Liver (tissue), 9 donors: ENCODE results near the gene JAG2. TPM values are rescaled to one million over a fixed set of nuclear protein-coding genes. Genes with fewer than 3 reads are reported as not detected.

Source experiments
- DNase-seq: peaks from one replicate; pipeline ENCODE4 v3.0.0-alpha.2; 2017; ENCODE audit warnings: low spot score
- H3K27ac ChIP-seq, 2 donors: one replicate each; pipeline ENCODE4 v1.7.0; 2013; ENCODE audit warnings: inconsistent platforms in 2 of 2, low read length in 2 of 2, control low read depth in 1 of 2, low read depth in 1 of 2, mild to moderate bottlenecking in 1 of 2
- H3K27me3 ChIP-seq, 4 donors: one replicate each; pipeline versions ENCODE4 v1.6.1 to v1.7.0; 2013; ENCODE audit warnings: low read length in 3 of 4, inconsistent platforms in 1 of 4, mild to moderate bottlenecking in 1 of 4, moderate library complexity in 1 of 4; ENCODE audit not compliant: control insufficient read depth in 4 of 4, insufficient read depth in 4 of 4
- H3K36me3 ChIP-seq, 4 donors: one replicate each; pipeline versions ENCODE4 v1.6.1 to v1.7.0; 2013; ENCODE audit warnings: low read length in 3 of 4, mild to moderate bottlenecking in 3 of 4, low read depth in 1 of 4, moderate library complexity in 1 of 4; ENCODE audit not compliant: control insufficient read depth in 4 of 4, insufficient read depth in 3 of 4
- H3K4me1 ChIP-seq, 4 donors: one replicate each; pipeline versions ENCODE4 v1.6.1 to v1.7.0; 2013; ENCODE audit warnings: low read length in 3 of 4, mild to moderate bottlenecking in 3 of 4, moderate library complexity in 1 of 4; ENCODE audit not compliant: control insufficient read depth in 4 of 4, insufficient read depth in 4 of 4
- H3K4me3 ChIP-seq, 3 donors: one replicate each; pipeline versions ENCODE4 v1.6.1 to v1.7.0; 2013; ENCODE audit warnings: low read length in 3 of 3, control low read depth in 1 of 3, low read depth in 1 of 3, mild to moderate bottlenecking in 1 of 3
- H3K9ac ChIP-seq, 2 donors: one replicate each; pipeline ENCODE4 v1.7.0; 2013; ENCODE audit warnings: low read length in 2 of 2, mild to moderate bottlenecking in 2 of 2, moderate library complexity in 2 of 2, control low read depth in 1 of 2, low read depth in 1 of 2
- H3K9me3 ChIP-seq, 4 donors: one replicate each; pipeline versions ENCODE4 v1.6.1 to v1.7.0; 2013; ENCODE audit warnings: low read length in 3 of 4; ENCODE audit not compliant: control insufficient read depth in 4 of 4
- FOXA1 ChIP-seq: IDR thresholded peaks from 2 replicates; pipeline ENCODE4 v1.6.1; 2016; ENCODE audit warnings: antibody characterized with exemption
- FOXA2 ChIP-seq: IDR thresholded peaks from 2 replicates; pipeline ENCODE4 v1.6.1; 2016; ENCODE audit warnings: antibody characterized with exemption
- GABPA ChIP-seq, 2 donors: IDR thresholded peaks in 1 of 2; conservative IDR thresholded peaks in 1 of 2; 2 replicates each; pipeline ENCODE4 v1.6.1; 2016; ENCODE audit warnings: antibody characterized with exemption in 2 of 2, mild to moderate bottlenecking in 1 of 2, moderate library complexity in 1 of 2
- HNF4A ChIP-seq, 2 donors: conservative IDR thresholded peaks; 2 replicates each; pipeline ENCODE4 v1.6.1; 2016; ENCODE audit warnings: antibody characterized with exemption in 2 of 2, mild to moderate bottlenecking in 2 of 2
- HNF4G ChIP-seq: IDR thresholded peaks from 2 replicates; pipeline ENCODE4 v1.6.1; 2016; ENCODE audit warnings: antibody characterized with exemption
- JUND ChIP-seq, 2 donors: IDR thresholded peaks; 2 replicates each; pipeline ENCODE4 v1.6.1; 2016; ENCODE audit warnings: antibody characterized with exemption in 2 of 2
- NR2F2 ChIP-seq: IDR thresholded peaks from 2 replicates; pipeline ENCODE4 v1.6.1; 2016; ENCODE audit warnings: antibody characterized with exemption
- RAD21 ChIP-seq, 2 donors: IDR thresholded peaks; 2 replicates each; pipeline ENCODE4 v1.6.1; 2016; ENCODE audit warnings: antibody characterized with exemption in 2 of 2, mild to moderate bottlenecking in 2 of 2
- RXRA ChIP-seq, 2 donors: IDR thresholded peaks; 2 replicates each; pipeline ENCODE4 v1.6.1; 2017 to 2018; ENCODE audit warnings: antibody characterized with exemption in 2 of 2, mild to moderate bottlenecking in 1 of 2
- SP1 ChIP-seq: IDR thresholded peaks from 2 replicates; pipeline ENCODE4 v1.6.1; 2018; ENCODE audit warnings: antibody characterized with exemption, mild to moderate bottlenecking
- TAF1 ChIP-seq: conservative IDR thresholded peaks from 2 replicates; pipeline ENCODE4 v1.6.1; 2016; ENCODE audit warnings: antibody characterized with exemption, mild to moderate bottlenecking
- YY1 ChIP-seq: IDR thresholded peaks from 2 replicates; pipeline ENCODE4 v1.6.1; 2016; ENCODE audit warnings: antibody characterized with exemption, mild to moderate bottlenecking
- WGBS: extraction: QIAGEN DNeasy Blood & Tissue Kit; methylation state at CpG from one replicate; pipeline ENCODE4 v1.1.7; 2013; 5-methylcytosine and 5-hydroxymethylcytosine counted together
- polyA plus RNA-seq, 2 donors: library from polyadenylated mRNA; stranded (reverse) in 1 of 2; unstranded in 1 of 2; fragments of 200-250 nt in 1 of 2; fragments of >200 nt in 1 of 2; fragmentation: Nextera tagmentation in 1 of 2; extraction: Ambion mirVana in 1 of 2; gene quantifications; one replicate each; pipeline versions ENCODE4 v1.2.1 to v1.2.3, GENCODE V29; 2013 to 2015
- total RNA-seq, 2 donors: library from RNA; depleted of rRNA; stranded (reverse); fragments of >200 nt; gene quantifications; one replicate each; pipeline ENCODE4 v1.2.3, GENCODE V29; 2014
- TF ChIP-seq, protein P1 (sequence below): IDR thresholded peaks from 2 replicates; pipeline ENCODE4 v1.6.1; 2016; ENCODE audit warnings: antibody characterized with exemption
- TF ChIP-seq, protein P2 (sequence below): fragments of 150-350 bp; IDR thresholded peaks from 2 replicates; pipeline ENCODE4 v1.5.1; 2017; ENCODE audit warnings: improper control_type of control experiment, low read depth, low read length; ENCODE audit not compliant: missing input control
- TF ChIP-seq, protein P3 (sequence below): IDR thresholded peaks from 2 replicates; pipeline ENCODE4 v1.6.1; 2016; ENCODE audit warnings: antibody characterized with exemption
- TF ChIP-seq, protein P4 (sequence below): IDR thresholded peaks from 2 replicates; pipeline ENCODE4 v1.6.1; 2016; ENCODE audit warnings: antibody characterized with exemption, mild to moderate bottlenecking
- TF ChIP-seq, protein P5 (sequence below): IDR thresholded peaks from 2 replicates; pipeline ENCODE4 v1.6.1; 2016; ENCODE audit warnings: antibody characterized with exemption
- donor health status: healthy.
- donor health status: healthy.
- donor health status: healthy.
- donor health status: healthy.
- donor health status: healthy.

The JAG2 gene
- total and polyA plus RNA-seq, 4 donors, result 0.24 to 1.0 (median 0.54) TPM

DNA sequence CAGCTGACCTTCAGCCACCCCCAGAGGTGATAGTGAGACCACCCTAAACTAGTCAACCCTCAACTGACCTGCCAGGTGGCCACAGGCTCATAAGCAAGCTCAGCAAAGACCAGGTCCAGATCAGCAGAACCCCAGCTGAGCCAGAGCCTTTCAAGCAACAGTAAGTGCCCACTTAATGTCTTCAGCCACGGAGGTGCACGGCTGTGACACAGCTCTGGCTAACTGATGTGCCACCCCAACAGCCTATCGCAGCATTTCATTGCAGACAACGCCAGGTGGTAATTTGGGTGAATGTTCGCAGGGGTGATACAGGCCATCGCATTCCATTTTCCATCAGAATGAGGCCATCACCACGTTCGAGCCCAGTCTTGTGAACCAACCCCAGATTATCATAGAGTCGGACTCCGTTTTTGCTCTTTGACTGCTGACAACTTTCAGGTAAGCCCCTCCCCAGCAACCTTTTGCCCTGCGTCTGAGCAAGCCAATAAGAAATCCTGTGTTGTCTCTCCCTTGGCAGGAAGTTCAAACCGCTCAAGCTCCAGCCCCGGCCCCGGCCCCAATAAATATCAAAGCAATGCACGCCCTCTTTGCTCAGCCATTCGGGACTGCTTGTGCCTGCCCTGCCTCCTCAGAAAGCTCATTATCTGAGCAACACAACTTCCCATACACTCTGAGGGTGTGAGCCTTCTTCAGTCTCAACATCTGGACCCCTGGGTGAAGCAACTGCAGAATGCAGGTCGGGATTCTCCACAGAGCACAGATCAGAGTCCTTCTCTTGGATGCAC lies 44.4 kb downstream of the JAG2 start:
- peaks cover 0 to 4% (median under 1%) of the 10 kb centered on the region in 4 donors for H3K27me3 ChIP-seq
- WGBS, result 60% methylated on average over 17 of the region's 17 CpGs
- H3K4me3 ChIP-seq, result no peak overlapping the region
- peaks cover 4 to 18% (median 11%) of the 10 kb centered on the region in 4 donors for H3K9me3 ChIP-seq
- no peaks in the 10 kb centered on the region for H3K4me1 ChIP-seq
- no peak for TF ChIP-seq JUND (IDR thresholded peaks at IDR 0.05)
- TF ChIP-seq, protein P1, sequence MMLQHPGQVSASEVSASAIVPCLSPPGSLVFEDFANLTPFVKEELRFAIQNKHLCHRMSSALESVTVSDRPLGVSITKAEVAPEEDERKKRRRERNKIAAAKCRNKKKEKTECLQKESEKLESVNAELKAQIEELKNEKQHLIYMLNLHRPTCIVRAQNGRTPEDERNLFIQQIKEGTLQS, result no peak
- TF ChIP-seq, protein P2, sequence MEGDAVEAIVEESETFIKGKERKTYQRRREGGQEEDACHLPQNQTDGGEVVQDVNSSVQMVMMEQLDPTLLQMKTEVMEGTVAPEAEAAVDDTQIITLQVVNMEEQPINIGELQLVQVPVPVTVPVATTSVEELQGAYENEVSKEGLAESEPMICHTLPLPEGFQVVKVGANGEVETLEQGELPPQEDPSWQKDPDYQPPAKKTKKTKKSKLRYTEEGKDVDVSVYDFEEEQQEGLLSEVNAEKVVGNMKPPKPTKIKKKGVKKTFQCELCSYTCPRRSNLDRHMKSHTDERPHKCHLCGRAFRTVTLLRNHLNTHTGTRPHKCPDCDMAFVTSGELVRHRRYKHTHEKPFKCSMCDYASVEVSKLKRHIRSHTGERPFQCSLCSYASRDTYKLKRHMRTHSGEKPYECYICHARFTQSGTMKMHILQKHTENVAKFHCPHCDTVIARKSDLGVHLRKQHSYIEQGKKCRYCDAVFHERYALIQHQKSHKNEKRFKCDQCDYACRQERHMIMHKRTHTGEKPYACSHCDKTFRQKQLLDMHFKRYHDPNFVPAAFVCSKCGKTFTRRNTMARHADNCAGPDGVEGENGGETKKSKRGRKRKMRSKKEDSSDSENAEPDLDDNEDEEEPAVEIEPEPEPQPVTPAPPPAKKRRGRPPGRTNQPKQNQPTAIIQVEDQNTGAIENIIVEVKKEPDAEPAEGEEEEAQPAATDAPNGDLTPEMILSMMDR, result no peak
- TF ChIP-seq, protein P3, sequence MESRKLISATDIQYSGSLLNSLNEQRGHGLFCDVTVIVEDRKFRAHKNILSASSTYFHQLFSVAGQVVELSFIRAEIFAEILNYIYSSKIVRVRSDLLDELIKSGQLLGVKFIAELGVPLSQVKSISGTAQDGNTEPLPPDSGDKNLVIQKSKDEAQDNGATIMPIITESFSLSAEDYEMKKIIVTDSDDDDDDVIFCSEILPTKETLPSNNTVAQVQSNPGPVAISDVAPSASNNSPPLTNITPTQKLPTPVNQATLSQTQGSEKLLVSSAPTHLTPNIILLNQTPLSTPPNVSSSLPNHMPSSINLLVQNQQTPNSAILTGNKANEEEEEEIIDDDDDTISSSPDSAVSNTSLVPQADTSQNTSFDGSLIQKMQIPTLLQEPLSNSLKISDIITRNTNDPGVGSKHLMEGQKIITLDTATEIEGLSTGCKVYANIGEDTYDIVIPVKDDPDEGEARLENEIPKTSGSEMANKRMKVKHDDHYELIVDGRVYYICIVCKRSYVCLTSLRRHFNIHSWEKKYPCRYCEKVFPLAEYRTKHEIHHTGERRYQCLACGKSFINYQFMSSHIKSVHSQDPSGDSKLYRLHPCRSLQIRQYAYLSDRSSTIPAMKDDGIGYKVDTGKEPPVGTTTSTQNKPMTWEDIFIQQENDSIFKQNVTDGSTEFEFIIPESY, result no peak
- no peak for TF ChIP-seq HNF4A (conservative IDR thresholded peaks at IDR 0.05)
- H3K9ac ChIP-seq, result no peak overlapping the region
- no peak for DNase-seq
- H3K36me3 ChIP-seq, result no peaks in the 10 kb centered on the region
- no peak overlapping the region for H3K27ac ChIP-seq

DNA sequence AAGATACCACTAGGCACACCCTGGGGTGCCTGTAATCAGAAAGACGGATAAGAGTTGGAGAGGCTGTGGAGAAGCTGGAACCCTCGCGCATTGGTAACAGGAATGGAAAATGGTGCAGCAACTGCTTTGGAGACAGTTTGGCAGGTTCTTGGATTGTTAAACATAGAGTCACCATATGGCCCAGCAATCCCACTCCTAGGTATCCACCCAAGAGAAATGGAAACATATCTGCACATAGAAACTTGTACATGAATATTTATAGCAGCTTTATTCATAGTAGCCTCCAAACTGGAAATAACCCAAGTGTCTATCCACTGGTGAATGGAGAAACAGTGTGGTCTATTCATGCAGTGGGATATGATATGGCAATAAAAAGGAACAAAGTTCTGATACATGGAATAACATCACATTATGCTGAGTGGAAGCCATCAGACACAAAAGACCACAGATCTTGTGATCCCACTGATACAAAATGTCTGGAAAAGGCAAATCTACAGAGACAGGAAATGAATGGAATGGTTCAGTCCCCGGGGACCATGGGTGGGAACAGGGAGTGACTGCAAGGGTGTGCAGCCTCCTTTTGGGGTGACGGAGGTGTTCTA lies 45.4 kb downstream of the JAG2 start:
- Histone ChIP-seq H3K27me3 (peaks cover 0 to 4% (median under 1%) of the 10 kb centered on the region in 4 donors), H3K27ac (no peak overlapping the region), H3K9ac (no peak overlapping the region), H3K9me3 (peaks cover 4 to 18% (median 11%) of the 10 kb centered on the region in 4 donors), H3K4me3 (no peak overlapping the region), H3K36me3 (no peaks in the 10 kb centered on the region), H3K4me1 (no peaks in the 10 kb centered on the region)
- WGBS, result 79% methylated on average over 5 of the region's 5 CpGs
- DNase-seq, result no peak
- TF ChIP-seq GABPA (IDR thresholded peaks at IDR 0.05 in 1 of 2, conservative IDR thresholded peaks at IDR 0.05 in 1 of 2) (no peak), FOXA1 (no peak), HNF4G (no peak), FOXA2 (no peak), RXRA (IDR thresholded peaks at IDR 0.05) (no peak), SP1 (no peak), NR2F2 (no peak), JUND (IDR thresholded peaks at IDR 0.05) (no peak), TAF1 (no peak), RAD21 (IDR thresholded peaks at IDR 0.05) (no peak), YY1 (no peak)
- TF ChIP-seq, protein P1, result no peak
- TF ChIP-seq, protein P4, sequence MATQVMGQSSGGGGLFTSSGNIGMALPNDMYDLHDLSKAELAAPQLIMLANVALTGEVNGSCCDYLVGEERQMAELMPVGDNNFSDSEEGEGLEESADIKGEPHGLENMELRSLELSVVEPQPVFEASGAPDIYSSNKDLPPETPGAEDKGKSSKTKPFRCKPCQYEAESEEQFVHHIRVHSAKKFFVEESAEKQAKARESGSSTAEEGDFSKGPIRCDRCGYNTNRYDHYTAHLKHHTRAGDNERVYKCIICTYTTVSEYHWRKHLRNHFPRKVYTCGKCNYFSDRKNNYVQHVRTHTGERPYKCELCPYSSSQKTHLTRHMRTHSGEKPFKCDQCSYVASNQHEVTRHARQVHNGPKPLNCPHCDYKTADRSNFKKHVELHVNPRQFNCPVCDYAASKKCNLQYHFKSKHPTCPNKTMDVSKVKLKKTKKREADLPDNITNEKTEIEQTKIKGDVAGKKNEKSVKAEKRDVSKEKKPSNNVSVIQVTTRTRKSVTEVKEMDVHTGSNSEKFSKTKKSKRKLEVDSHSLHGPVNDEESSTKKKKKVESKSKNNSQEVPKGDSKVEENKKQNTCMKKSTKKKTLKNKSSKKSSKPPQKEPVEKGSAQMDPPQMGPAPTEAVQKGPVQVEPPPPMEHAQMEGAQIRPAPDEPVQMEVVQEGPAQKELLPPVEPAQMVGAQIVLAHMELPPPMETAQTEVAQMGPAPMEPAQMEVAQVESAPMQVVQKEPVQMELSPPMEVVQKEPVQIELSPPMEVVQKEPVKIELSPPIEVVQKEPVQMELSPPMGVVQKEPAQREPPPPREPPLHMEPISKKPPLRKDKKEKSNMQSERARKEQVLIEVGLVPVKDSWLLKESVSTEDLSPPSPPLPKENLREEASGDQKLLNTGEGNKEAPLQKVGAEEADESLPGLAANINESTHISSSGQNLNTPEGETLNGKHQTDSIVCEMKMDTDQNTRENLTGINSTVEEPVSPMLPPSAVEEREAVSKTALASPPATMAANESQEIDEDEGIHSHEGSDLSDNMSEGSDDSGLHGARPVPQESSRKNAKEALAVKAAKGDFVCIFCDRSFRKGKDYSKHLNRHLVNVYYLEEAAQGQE, result no peak
- TF ChIP-seq, protein P3, result no peak
- TF ChIP-seq, protein P2, result no peak
- TF ChIP-seq, protein P5, sequence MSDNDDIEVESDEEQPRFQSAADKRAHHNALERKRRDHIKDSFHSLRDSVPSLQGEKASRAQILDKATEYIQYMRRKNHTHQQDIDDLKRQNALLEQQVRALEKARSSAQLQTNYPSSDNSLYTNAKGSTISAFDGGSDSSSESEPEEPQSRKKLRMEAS, result no peak
